ENCODE results near the gene ZNF791. TPM values are rescaled to one million over a fixed set of nuclear protein-coding genes. Genes with fewer than 3 reads are reported as not detected.

Gene ZNF791
- total RNA-seq, 6 experiments from 2014 or later = 18.3 to 21.9 (median 19.0) TPM

- Mint-ChIP-seq H3K27me3 (ENCODE audit: insufficient read depth) (no peaks in the 10 kb centered on the region), H3K4me3 (no peak overlapping the region), H3K27ac (no peak overlapping the region), H3K9me3 (no peaks in the 10 kb centered on the region), H3K4me1 (ENCODE audit: low read depth) (no peaks in the 10 kb centered on the region), H3K36me3 (ENCODE audit: low read depth) (peaks cover 35% of the 10 kb centered on the region)
- DNase-seq = no peak
- no peak for TF ChIP-seq CTCF (IDR thresholded peaks at IDR 0.05)
These were observed 44.8 kb downstream of the ZNF791 start for GRCh38 chr19:12655546-12655945.

GRCh38 chr19:12656899-12657571, 46.3 kb downstream of the ZNF791 start:
- Mint-ChIP-seq H3K27me3 (ENCODE audit: insufficient read depth) (no peaks in the 10 kb centered on the region), H3K27ac (no peak overlapping the region), H3K4me1 (ENCODE audit: low read depth) (no peaks in the 10 kb centered on the region), H3K4me3 (no peak overlapping the region), H3K9me3 (no peaks in the 10 kb centered on the region), H3K36me3 (ENCODE audit: low read depth) (peaks cover 23% of the 10 kb centered on the region)
- no peak for TF ChIP-seq CTCF (IDR thresholded peaks at IDR 0.05)
- no peak for DNase-seq

GRCh38 chr19:12657966-12658365, 47.2 kb downstream of the ZNF791 start:
- Mint-ChIP-seq H3K4me1 (ENCODE audit: low read depth) (no peaks in the 10 kb centered on the region), H3K4me3 (no peak overlapping the region), H3K36me3 (ENCODE audit: low read depth) (peaks cover 23% of the 10 kb centered on the region), H3K27me3 (ENCODE audit: insufficient read depth) (no peaks in the 10 kb centered on the region), H3K9me3 (no peaks in the 10 kb centered on the region), H3K27ac (no peak overlapping the region)
- no peak for DNase-seq
- 0 out of 2 replicates have a peak, but pooled peaks have one; percentile 10 for TF ChIP-seq CTCF (IDR thresholded peaks at IDR 0.05)

GRCh38 chr19:12660980-12661379, 50.3 kb downstream of the ZNF791 start:
- H3K36me3 Mint-ChIP-seq (ENCODE audit: low read depth) = peaks cover 13% of the 10 kb centered on the region
- H3K4me1 Mint-ChIP-seq (ENCODE audit: low read depth) = peaks cover 5% of the 10 kb centered on the region
- no peak overlapping the region for H3K27ac Mint-ChIP-seq
- H3K9me3 Mint-ChIP-seq = no peaks in the 10 kb centered on the region
- H3K27me3 Mint-ChIP-seq (ENCODE audit: insufficient read depth) = no peaks in the 10 kb centered on the region
- no peak for TF ChIP-seq CTCF (IDR thresholded peaks at IDR 0.05)
- no peak for DNase-seq
- H3K4me3 Mint-ChIP-seq = no peak overlapping the region

- Mint-ChIP-seq H3K27ac (no peak overlapping the region), H3K36me3 (ENCODE audit: low read depth) (peaks cover 5% of the 10 kb centered on the region; the same call in 1 of the 2 replicates), H3K9me3 (no peaks in the 10 kb centered on the region), H3K4me3 (no peak overlapping the region), H3K27me3 (ENCODE audit: insufficient read depth) (peaks cover 4% of the 10 kb centered on the region; the same call in 1 of the 2 replicates), H3K4me1 (ENCODE audit: low read depth) (peaks cover 30% of the 10 kb centered on the region)
- no peak for DNase-seq
- no peak for TF ChIP-seq CTCF (IDR thresholded peaks at IDR 0.05)
These were observed 53.9 kb downstream of the ZNF791 start for GRCh38 chr19:12664406-12665280.
